Naive B cell (primary cell): Measurements from ENCODE around the gene AREL1. TPM values are rescaled to one million over a fixed set of nuclear protein-coding genes. Genes with fewer than 3 reads are reported as not detected.
A peak's percentile ranks its signal among the peaks of the same experiment; 100 is the strongest.

Experiments used
- ATAC-seq, 2 donors: fragments of 150-1000 bp; cut with Tn5 transposase; 2 replicates each; pipeline ENCODE4 v1.10.0; 2021; ENCODE audit warnings: low read depth in 2 of 2, mild to moderate bottlenecking in 2 of 2, moderate library complexity in 2 of 2
- DNase-seq: peaks from one replicate; pipeline ENCODE4 v3.0.0; 2022
- H3K27ac Mint-ChIP-seq, 6 donors: one replicate each; pipeline ENCODE4 v1.8.0; 2020 to 2022; ENCODE audit warnings: mild to moderate bottlenecking in 6 of 6, mixed read lengths in 6 of 6, moderate library complexity in 5 of 6, inconsistent platforms in 2 of 6
- H3K27me3 Mint-ChIP-seq, 3 donors: one replicate each; pipeline ENCODE4 v1.8.0; 2021 to 2022; ENCODE audit warnings: mixed read lengths in 3 of 3, mild to moderate bottlenecking in 1 of 3
- H3K36me3 Mint-ChIP-seq, 2 donors: one replicate each; pipeline ENCODE4 v1.8.0; 2020 to 2022; ENCODE audit warnings: mixed read lengths in 2 of 2, inconsistent platforms in 1 of 2, mild to moderate bottlenecking in 1 of 2
- H3K4me1 Mint-ChIP-seq, 3 donors: one replicate each; pipeline ENCODE4 v1.8.0; 2020 to 2022; ENCODE audit warnings: mixed read lengths in 3 of 3, inconsistent platforms in 1 of 3, mild to moderate bottlenecking in 1 of 3, moderate library complexity in 1 of 3
- H3K4me3 Mint-ChIP-seq, 8 donors: one replicate each; pipeline ENCODE4 v1.8.0; 2020 to 2022; ENCODE audit warnings: mild to moderate bottlenecking in 8 of 8, mixed read lengths in 8 of 8, moderate library complexity in 8 of 8, inconsistent platforms in 2 of 8
- H3K9me3 Mint-ChIP-seq, 7 donors: one replicate each; pipeline ENCODE4 v1.8.0; 2020 to 2022; ENCODE audit warnings: mixed read lengths in 7 of 7, mild to moderate bottlenecking in 5 of 7, inconsistent platforms in 2 of 7, moderate library complexity in 1 of 7
- polyA plus RNA-seq, 6 donors: library from polyadenylated mRNA; unstranded; fragments of 300-500 nt; fragmentation: Illumina TruSeq; gene quantifications; one replicate each; pipeline ENCODE4 v1.2.3, GENCODE V29; 2021; ENCODE audit warnings: low read depth in 6 of 6

Gene AREL1
- polyA plus RNA-seq, 6 donors from 2014 or later: 8.1 to 16.1 (median 13.6) TPM

DNA sequence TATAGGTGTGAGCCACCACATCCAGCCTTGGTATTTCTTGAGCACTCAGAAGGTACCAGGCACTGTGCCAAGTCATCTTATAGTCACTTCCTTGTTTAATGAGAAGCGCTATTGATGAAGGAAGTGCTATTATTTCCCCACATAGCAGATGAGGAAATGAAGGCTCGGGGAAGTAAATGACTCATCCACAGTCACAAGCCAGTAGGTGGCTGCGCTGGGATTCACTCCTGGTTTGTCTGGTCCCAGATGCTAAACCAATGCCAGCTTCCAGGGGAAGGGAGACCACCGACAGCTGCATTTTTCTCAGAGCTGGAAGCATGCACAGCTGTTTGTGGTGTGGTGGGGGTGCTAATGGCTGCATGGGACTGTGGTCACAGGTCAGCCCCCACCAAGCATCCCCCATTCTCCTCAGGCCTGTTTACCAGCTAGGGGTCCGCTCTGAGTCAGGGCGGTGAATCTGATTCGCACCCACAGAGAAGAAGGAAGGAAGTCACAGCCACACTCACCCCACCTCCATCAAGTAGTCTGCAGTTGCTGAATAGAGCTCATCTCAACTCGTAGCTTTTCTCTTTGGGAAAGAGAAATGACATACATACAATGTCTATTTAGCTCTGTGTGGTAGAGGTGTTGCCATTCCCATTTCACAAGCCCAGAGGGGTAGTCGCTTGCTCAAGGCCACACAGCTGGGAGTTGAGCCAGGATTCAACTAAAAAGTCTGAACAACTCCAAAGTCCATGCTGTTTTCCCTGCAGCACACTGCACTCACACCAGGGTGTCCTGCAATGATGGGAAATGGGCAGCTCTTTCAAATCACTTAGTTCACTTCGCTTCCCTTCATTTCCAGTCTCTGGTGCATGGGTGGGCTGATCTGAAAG, 94.6 kb downstream of the AREL1 start:
- Mint-ChIP-seq H3K4me3 (peak overlapping the region; percentile 68 to 91 (median 81)), H3K9me3 (peaks cover 0 to 2% (median 0%) of the 10 kb centered on the region in 7 donors), H3K27me3 (peaks cover 12 to 28% (median 25%) of the 10 kb centered on the region in 3 donors), H3K27ac (peak overlapping the region; percentile 70 to 95 (median 84)), H3K4me1 (peaks cover 43 to 53% (median 50%) of the 10 kb centered on the region in 3 donors), H3K36me3 (no peaks in the 10 kb centered on the region)
- DNase-seq: peak; percentile 62
- peak; percentile 83 to 84 for ATAC-seq

DNA sequence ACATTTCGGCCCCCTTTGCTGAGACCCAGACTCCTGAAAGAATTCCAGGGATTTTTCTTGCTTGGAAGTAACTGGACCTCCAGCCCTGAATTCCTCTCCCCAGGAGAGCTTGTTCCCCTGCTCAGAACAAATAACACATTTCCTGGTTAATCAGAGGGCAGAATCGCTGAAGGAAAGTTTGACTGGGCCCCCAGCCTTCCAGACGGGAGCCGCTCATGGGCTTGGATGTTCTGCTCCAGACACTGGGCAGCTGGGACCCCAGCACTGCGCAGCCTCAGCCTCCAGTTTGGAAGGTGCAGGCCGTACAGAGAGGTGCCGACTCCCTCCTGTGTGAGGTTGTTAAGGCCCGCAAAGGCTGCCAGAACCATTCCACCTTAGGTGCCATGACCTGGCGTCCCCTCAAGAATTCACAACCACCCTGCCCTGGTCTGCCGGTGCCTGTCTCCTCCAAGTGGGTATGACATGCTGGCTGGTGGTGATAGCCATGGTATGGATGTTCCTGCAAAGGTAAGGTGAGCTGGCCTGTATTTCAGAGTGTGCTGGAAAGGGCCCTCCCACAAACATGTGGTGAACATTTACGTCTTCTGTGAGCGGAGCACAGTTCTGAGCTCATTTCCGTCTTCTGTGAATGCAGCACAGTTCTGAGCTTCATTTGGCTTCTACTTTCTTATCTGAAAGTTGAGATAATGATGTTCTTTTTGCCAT, 95.7 kb downstream of the AREL1 start:
- Mint-ChIP-seq H3K4me1 (peaks cover 43 to 53% (median 50%) of the 10 kb centered on the region in 3 donors), H3K27ac (no peak overlapping the region), H3K36me3 (no peaks in the 10 kb centered on the region), H3K9me3 (peaks cover 0 to 2% (median 0%) of the 10 kb centered on the region in 7 donors), H3K27me3 (peaks cover 12 to 28% (median 25%) of the 10 kb centered on the region in 3 donors), H3K4me3 (no peak overlapping the region)
- DNase-seq: no peak
- no peak for ATAC-seq

DNA sequence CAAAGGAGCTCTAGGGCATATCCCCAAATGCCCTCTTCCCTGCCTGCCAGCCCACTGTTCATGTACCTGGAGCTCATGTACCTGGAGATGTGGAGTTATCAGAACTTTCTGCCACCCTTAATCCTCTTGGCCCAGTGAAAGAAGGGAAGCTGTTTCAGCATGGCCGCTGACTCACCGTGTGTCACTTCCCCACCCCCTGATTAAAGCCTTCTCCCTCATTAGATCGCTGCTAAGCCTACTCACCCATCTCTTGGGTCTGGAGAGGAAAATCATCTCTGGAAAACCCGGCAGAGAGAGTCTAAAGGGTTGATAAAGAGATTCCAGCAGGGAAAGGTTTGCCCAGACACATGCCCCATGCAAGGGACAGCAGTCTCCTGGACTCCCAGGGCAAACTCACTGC, 96.4 kb downstream of the AREL1 start:
- DNase-seq (no peak), ATAC-seq (no peak)
- H3K9me3 Mint-ChIP-seq: peaks cover 0 to 2% (median 0%) of the 10 kb centered on the region in 7 donors
- peaks cover 12 to 28% (median 25%) of the 10 kb centered on the region in 3 donors for H3K27me3 Mint-ChIP-seq
- H3K27ac Mint-ChIP-seq: peak overlapping the region in 3 of 6 donors; percentile 44 to 80 (median 75)
- H3K4me1 Mint-ChIP-seq: peaks cover 43 to 53% (median 50%) of the 10 kb centered on the region in 3 donors
- peak overlapping the region in 3 of 8 donors; percentile 25 to 49 (median 43) for H3K4me3 Mint-ChIP-seq
- no peaks in the 10 kb centered on the region for H3K36me3 Mint-ChIP-seq

DNA sequence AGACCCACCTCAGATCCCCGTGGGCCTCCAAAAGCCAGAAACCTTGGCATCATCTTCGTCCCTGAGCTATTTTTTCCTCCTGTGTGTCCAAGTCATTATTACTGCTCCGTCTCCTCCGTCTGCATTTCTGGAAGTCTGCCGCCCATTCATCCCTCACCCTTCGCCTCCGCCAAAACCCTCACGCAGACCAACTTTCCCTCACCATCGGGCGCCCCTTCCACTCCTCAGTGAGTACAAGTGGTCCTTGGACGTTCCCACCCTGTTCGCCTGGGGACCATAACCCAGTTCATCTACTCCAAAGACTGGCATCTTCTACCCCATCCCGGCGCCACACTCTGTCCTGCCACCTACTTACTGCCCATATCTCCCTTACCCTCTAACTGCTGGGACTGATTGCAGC, 97.1 kb downstream of the AREL1 start:
- H3K4me1 Mint-ChIP-seq: peaks cover 43 to 53% (median 50%) of the 10 kb centered on the region in 3 donors
- H3K4me3 Mint-ChIP-seq: peak overlapping the region in 3 of 8 donors; percentile 2 to 78 (median 10)
- H3K9me3 Mint-ChIP-seq: peaks cover 0 to 2% (median 0%) of the 10 kb centered on the region in 7 donors
- peaks cover 12 to 28% (median 25%) of the 10 kb centered on the region in 3 donors for H3K27me3 Mint-ChIP-seq
- peak overlapping the region in 2 of 6 donors; percentile 50 to 69 for H3K27ac Mint-ChIP-seq
- ATAC-seq: no peak
- no peaks in the 10 kb centered on the region for H3K36me3 Mint-ChIP-seq
- no peak for DNase-seq

DNA sequence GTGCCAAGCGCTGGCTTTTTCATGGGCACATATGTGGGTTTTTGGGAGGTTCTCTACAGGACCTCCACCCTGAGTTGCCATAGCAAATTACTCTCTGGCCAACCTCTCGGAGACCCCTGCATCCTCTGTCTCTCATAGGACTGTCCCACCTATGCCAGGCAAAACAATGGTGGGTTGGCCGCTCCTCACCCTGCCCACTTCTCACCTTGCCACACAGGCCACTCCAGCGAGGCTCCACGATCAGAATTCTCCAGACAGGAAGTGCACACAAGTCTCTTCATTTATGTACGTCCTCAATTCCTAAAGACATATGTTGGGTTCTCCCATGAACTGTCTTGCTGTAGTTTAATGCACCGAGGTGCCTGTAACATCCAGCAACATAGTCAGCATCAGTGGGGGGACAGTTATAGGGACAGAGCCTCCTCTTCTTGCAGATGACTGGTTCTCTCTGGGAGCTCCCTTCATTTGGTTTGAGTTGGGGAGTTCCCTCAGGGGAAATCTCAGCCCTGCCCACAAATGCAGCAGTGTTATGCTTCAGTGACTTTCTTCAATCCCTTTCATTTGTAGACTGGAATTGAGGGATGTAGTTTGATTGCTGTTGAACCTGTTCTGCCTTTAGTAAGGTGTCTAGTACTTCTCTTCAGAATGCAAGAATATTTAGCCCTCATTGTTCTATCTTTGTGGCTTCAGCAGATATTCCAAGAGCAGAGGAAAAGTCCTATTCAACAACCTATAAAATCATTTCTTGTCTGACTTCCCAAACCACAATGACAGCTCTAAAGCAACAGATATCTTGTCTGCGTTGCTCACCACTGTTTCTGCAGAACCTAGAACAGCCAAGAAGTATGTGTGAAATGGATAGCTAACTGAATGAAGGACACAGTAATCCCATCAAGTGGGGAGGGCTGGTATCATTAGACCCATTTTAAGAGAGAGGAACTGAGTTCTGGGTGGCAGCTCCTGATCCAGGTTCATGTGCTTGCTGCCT, 98.1 kb downstream of the AREL1 start:
- Mint-ChIP-seq H3K27ac (peak overlapping the region in 3 of 6 donors; percentile 10 to 81 (median 50)), H3K27me3 (peaks cover 12 to 28% (median 25%) of the 10 kb centered on the region in 3 donors), H3K9me3 (peaks cover 0 to 2% (median 0%) of the 10 kb centered on the region in 7 donors), H3K4me3 (peak overlapping the region in 6 of 8 donors; percentile 12 to 85 (median 62)), H3K4me1 (peaks cover 43 to 55% (median 51%) of the 10 kb centered on the region in 3 donors), H3K36me3 (no peaks in the 10 kb centered on the region)
- ATAC-seq (peak; percentile 22 to 23), DNase-seq (no peak)

DNA sequence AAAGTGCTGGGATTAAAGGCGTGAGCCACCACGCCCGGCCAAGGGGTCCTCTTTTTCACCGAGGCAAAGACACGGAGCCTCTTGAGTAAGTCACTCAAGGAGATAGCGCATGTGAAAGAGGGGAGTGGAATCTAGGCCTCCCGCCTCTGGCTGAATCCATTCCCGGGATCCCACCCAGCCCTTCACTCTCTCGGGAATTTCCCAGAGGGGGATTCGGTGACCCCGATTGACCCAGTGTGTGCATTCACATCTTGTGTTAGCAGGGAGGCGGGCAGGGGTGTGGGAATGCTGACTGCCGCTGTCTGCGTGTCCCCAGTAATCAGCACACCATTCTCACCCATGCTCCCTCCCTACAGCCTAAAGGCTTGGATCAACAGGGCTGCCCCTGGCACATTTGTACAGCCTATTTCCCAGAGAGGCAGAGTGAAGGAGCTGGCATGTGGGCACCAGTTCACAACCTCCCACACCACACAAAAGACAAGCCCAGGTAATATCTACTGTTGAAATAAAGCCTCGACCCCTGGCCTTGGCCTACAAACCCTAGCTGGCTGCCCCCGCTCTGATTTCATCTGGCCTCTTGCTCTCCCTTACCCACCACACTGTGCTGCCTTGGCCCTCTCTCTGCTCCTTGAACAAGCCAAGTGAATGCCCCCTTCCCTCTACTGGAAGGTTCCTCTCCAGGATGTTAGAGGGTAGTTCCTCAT, 99.5 kb downstream of the AREL1 start:
- Mint-ChIP-seq H3K36me3 (no peaks in the 10 kb centered on the region), H3K27me3 (peaks cover 17 to 28% (median 25%) of the 10 kb centered on the region in 3 donors), H3K9me3 (peaks cover 0 to 2% (median 0%) of the 10 kb centered on the region in 7 donors), H3K4me1 (peaks cover 46 to 56% (median 54%) of the 10 kb centered on the region in 3 donors), H3K4me3 (peak overlapping the region; percentile 61 to 85 (median 80)), H3K27ac (peak overlapping the region in 1 of 6 donors; percentile 92)
- DNase-seq (no peak), ATAC-seq (no peak)

DNA sequence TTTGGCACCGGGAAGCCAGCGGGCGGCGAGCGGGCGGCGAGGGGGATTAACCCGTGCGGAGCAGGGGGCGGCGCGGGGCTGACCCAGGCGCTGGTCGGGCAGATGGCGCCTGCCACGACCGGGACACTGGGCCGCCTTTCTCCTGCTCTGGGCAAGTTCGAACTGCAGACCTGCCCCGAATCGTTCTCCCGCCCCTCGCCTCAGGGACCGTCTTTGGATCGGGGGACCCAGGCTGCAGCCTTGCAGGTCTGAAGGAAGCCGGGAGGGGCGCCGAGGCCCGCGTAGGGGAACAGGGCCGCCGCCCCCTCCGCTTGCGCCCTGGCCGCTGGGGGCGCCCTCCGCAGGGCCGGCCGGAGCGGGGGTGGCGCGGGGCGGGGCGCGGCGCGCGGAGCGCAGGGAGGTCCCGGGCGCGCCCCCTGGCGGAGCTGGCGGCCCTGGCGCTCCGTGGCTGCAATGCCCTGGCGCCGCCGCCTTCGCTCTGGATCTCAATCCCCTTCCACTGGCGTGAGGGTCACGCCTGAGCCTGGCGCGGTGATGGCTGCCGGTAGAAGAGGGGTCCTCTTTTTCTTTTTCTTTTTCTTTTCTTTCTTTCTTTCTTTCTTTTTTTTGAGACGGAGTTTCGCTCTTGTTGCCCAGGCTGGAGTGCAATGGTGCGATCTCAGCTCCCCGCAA, 100.4 kb downstream of the AREL1 start:
- H3K9me3 Mint-ChIP-seq: peaks cover 0 to 2% (median 0%) of the 10 kb centered on the region in 7 donors
- DNase-seq: peak; percentile 89

DNA sequence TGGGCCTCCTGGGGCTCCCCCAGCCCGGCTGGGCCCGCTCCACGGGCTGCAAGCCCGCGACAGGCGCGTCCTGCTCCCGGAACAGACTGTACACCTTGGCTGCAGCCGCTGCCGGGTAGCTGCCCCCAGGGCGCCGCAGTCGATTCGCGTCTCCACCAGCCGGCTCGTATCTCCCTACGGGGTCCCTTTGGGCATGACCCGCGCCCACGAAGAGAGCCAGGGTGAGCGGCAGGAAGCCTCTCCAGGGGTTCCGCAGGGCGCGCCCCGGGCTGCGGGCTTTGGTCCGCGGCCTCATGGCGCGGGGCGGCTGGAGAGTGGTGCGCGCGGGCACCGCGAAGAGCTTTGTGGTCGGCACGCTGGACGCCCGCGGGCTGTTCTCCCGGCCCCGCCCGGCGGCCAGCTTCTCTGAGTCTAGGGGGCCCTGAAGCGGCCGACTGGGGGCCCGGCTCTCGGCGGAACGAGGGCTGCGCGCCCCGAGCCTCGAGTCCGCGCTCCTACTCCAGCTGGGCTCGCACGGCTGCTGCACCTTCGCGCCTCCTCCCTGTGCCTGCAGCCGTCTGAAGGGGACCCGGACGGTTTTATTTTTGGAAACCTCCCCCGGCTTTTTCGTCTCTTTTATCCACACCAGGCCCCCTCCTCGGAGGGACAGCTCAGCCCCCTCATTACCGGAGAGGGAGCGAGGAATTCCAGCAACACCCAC, 101.1 kb downstream of the AREL1 start, which contains the start of gene LTBP2:
Gene LTBP2 (minus strand): TSS at position 588 of the 700 bp plus-strand sequence. CDS start 293 bp downstream, at position 295.
- H3K4me1 Mint-ChIP-seq: peaks cover 40 to 45% (median 44%) of the 10 kb centered on the region in 3 donors
- ATAC-seq: no peak

More for the DNA sequence above, 100.4 kb downstream of the AREL1 start:
- H3K4me3 Mint-ChIP-seq: peak overlapping the region; percentile 45 to 89 (median 80)
- ATAC-seq: peak; percentile 83
- H3K27ac Mint-ChIP-seq: peak overlapping the region in 1 of 6 donors; percentile 44
- peaks cover 17 to 28% (median 25%) of the 10 kb centered on the region in 3 donors for H3K27me3 Mint-ChIP-seq
- H3K36me3 Mint-ChIP-seq: no peaks in the 10 kb centered on the region
- peaks cover 40 to 47% (median 45%) of the 10 kb centered on the region in 3 donors for H3K4me1 Mint-ChIP-seq

More for the DNA sequence above, 101.1 kb downstream of the AREL1 start, which contains the start of gene LTBP2:
- Mint-ChIP-seq H3K4me3 (peak within 1 kb of the TSS; percentile 60 to 89 (median 81)), H3K36me3 (no peaks in the 10 kb centered on the region), H3K9me3 (peaks cover 0 to 2% (median 0%) of the 10 kb centered on the region in 7 donors), H3K27me3 (peaks cover 17 to 28% (median 25%) of the 10 kb centered on the region in 3 donors), H3K27ac (peak within 1 kb of the TSS in 1 of 6 donors; percentile 44)
- no peak for DNase-seq
